Kidney (tissue), 14 donors: ENCODE results near the gene CD79A. TPM values are rescaled to one million over a fixed set of nuclear protein-coding genes. Genes with fewer than 3 reads are reported as not detected.

Experiments
- DNase-seq, 5 donors: peaks; one replicate each; pipeline ENCODE4 v3.0.0-alpha.2; 2013 to 2020
- FAIRE-seq: peaks from 2 replicates; lab custom pipeline; 2012; peaks lifted over from hg19 to GRCh38; lab: Jason Lieb, UNC
- H3K27ac ChIP-seq, 2 donors: one replicate each; pipeline ENCODE4 v1.7.0; 2013; ENCODE audit warnings: low read depth in 2 of 2, low read length in 2 of 2, inconsistent platforms in 1 of 2
- H3K27me3 ChIP-seq: one replicate; pipeline ENCODE4 v1.7.1; 2013; ENCODE audit warnings: low read length, inconsistent platforms; ENCODE audit not compliant: control insufficient read depth, insufficient read depth
- H3K36me3 ChIP-seq, 3 donors: one replicate each; pipeline versions ENCODE4 v1.7.0 to v1.7.1; 2013; ENCODE audit warnings: low read length in 3 of 3, control low read depth in 1 of 3, inconsistent platforms in 1 of 3; ENCODE audit not compliant: insufficient read depth in 3 of 3, control insufficient read depth in 2 of 3
- H3K4me1 ChIP-seq, 3 donors: one replicate each; pipeline versions ENCODE4 v1.7.0 to v1.7.1; 2013; ENCODE audit warnings: low read length in 3 of 3, inconsistent platforms in 1 of 3, low read depth in 1 of 3; ENCODE audit not compliant: control insufficient read depth in 2 of 3, insufficient read depth in 2 of 3
- H3K4me3 ChIP-seq, 3 donors: one replicate each; pipeline versions ENCODE4 v1.7.0 to v1.8.1; 2013; ENCODE audit warnings: low read length in 3 of 3, control low read depth in 1 of 3, inconsistent platforms in 1 of 3
- H3K9ac ChIP-seq, 3 donors: one replicate each; pipeline versions ENCODE4 v1.7.0 to v1.7.1; 2013; ENCODE audit warnings: low read length in 3 of 3, control low read depth in 1 of 3, inconsistent platforms in 1 of 3
- H3K9me3 ChIP-seq, 3 donors: one replicate each; pipeline versions ENCODE4 v1.7.0 to v1.7.1; 2013; ENCODE audit warnings: low read length in 3 of 3, control low read depth in 1 of 3, inconsistent platforms in 1 of 3; ENCODE audit not compliant: control insufficient read depth in 2 of 3, insufficient read depth in 1 of 3
- intact Hi-C: fragments of 100-400 bp; cut with DNase I; formaldehyde crosslinking; loops from one replicate; pipeline ENCODE4 v1.11.1; 2022
- polyA plus RNA-seq: library from polyadenylated mRNA; stranded (reverse); fragments of 350-450 nt; fragmentation: Illumina TruSeq; extraction: RNeasy Lipid Tissue Mini Kit (QIAGEN cat#74804); gene quantifications from one replicate; pipeline ENCODE4 v1.2.3, GENCODE V29; 2014; ENCODE audit warnings: low read depth, low replicate concordance; ENCODE audit not compliant: insufficient read depth
- total RNA-seq: library from RNA; stranded (reverse); fragmentation: NEBNext Ultra II Directional; extraction: Animal tissue kit (Norgen Biotek cat#: 25700); gene quantifications from one replicate; pipeline ENCODE4 v1.2.1, GENCODE V29; 2021
- TF ChIP-seq, protein P1 (sequence below): IDR thresholded peaks from 3 replicates; pipeline ENCODE4 v1.5.1; 2012; ENCODE audit warnings: mild to moderate bottlenecking, moderate library complexity, borderline replicate concordance; ENCODE audit not compliant: insufficient read depth; ENCODE audit errors: extremely low read depth
- donor health status: control.
- donor health status: control.
- donor health status: control.
- donor health status: control.
- donor health status: control.
- donor health status: DM: yes; HTN: yes; CAD: no.
- donor health status: Normal renal cell carcinoma (clear cell type).

Gene CD79A
- total and polyA plus RNA-seq, 2 donors from 2014 or later, result 0.32 to 11.0 TPM

DNA sequence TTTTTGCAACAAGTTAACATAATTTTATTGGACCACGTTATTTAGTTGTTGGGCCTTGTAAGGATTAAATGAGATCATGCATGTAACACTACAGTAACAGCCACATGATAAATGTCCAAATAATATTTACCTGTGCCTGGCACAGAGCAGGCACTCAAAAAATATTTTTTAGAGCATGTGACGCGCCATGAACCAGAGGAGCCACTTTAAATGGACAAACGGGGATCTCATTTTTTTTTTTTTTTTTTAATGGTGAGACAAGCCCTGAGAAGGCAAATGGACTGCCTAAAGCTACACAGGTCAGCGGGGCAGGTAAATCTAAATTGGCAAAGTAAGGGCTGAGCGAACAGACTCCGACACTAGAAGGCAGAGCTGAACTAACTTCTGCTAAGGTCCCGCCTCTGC lies 17.9 kb upstream of the CD79A start:
- peak overlapping the region in 1 of 2 donors; percentile 99 for H3K27ac ChIP-seq

DNA sequence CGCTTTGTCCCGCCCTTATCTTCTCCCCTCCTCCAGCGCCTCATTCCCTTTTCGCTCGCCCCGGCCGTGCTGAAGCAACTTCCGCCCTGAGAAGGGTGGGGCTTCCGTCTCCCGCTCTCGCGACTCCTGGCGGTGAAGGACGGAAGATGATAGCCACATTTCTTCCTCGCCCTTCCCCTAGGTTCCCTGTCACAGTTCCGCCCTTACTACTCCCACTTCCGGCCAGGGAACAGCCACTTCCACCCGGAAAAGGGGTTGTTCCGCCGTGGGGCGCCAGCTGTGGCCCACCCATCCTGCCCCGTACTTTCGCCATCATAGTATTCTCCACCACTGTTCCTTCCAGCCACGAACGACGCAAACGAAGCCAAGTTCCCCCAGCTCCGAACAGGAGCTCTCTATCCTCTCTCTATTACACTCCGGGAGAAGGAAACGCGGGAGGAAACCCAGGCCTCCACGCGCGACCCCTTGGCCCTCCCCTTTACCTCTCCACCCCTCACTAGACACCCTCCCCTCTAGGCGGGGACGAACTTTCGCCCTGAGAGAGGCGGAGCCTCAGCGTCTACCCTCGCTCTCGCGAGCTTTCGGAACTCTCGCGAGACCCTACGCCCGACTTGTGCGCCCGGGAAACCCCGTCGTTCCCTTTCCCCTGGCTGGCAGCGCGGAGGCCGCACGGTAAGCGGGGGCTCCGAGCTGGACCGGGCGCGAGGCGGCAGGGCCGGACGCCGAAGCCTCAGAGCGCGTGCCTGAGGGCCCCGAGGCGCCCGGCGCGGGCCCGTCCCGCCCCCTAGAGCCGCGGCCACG lies 17.3 kb upstream of the CD79A start, which contains the start of gene RPS19:
Gene RPS19, plus strand, starts transcription at position 638 of the 801 bp plus-strand sequence. CDS start 520 bp downstream, outside the sequence.
- Histone ChIP-seq H3K4me3 (peak within 1 kb of the TSS; percentile 87 to 95 (median 94)), H3K36me3 (peaks cover 17 to 28% (median 20%) of the 10 kb centered on the region in 3 donors), H3K9ac (peak within 1 kb of the TSS; percentile 90 to 98 (median 94)), H3K27ac (peak within 1 kb of the TSS; percentile 88 to 99), H3K9me3 (no peaks in the 10 kb centered on the region), H3K27me3 (no peaks in the 10 kb centered on the region), H3K4me1 (peaks cover 2 to 22% (median 11%) of the 10 kb centered on the region in 3 donors)
- TF ChIP-seq, protein P1, sequence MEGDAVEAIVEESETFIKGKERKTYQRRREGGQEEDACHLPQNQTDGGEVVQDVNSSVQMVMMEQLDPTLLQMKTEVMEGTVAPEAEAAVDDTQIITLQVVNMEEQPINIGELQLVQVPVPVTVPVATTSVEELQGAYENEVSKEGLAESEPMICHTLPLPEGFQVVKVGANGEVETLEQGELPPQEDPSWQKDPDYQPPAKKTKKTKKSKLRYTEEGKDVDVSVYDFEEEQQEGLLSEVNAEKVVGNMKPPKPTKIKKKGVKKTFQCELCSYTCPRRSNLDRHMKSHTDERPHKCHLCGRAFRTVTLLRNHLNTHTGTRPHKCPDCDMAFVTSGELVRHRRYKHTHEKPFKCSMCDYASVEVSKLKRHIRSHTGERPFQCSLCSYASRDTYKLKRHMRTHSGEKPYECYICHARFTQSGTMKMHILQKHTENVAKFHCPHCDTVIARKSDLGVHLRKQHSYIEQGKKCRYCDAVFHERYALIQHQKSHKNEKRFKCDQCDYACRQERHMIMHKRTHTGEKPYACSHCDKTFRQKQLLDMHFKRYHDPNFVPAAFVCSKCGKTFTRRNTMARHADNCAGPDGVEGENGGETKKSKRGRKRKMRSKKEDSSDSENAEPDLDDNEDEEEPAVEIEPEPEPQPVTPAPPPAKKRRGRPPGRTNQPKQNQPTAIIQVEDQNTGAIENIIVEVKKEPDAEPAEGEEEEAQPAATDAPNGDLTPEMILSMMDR, result peak; percentile 49
- peak; percentile 96 for FAIRE-seq
- peak; percentile 99 to 100 (median 99) for DNase-seq
- intact Hi-C loops, result no loop called here

More for the DNA sequence above, 17.9 kb upstream of the CD79A start:
- no peak for DNase-seq
- Histone ChIP-seq H3K9ac (peak overlapping the region in 2 of 3 donors; percentile 59 to 89), H3K9me3 (no peaks in the 10 kb centered on the region), H3K36me3 (peaks cover 12 to 22% (median 14%) of the 10 kb centered on the region in 3 donors), H3K27me3 (no peaks in the 10 kb centered on the region), H3K4me1 (peaks cover 2 to 22% (median 11%) of the 10 kb centered on the region in 3 donors), H3K4me3 (peak overlapping the region; percentile 40 to 95 (median 94))
- TF ChIP-seq, protein P1, result no peak
- intact Hi-C loops, result no loop called here
- FAIRE-seq, result no peak

DNA sequence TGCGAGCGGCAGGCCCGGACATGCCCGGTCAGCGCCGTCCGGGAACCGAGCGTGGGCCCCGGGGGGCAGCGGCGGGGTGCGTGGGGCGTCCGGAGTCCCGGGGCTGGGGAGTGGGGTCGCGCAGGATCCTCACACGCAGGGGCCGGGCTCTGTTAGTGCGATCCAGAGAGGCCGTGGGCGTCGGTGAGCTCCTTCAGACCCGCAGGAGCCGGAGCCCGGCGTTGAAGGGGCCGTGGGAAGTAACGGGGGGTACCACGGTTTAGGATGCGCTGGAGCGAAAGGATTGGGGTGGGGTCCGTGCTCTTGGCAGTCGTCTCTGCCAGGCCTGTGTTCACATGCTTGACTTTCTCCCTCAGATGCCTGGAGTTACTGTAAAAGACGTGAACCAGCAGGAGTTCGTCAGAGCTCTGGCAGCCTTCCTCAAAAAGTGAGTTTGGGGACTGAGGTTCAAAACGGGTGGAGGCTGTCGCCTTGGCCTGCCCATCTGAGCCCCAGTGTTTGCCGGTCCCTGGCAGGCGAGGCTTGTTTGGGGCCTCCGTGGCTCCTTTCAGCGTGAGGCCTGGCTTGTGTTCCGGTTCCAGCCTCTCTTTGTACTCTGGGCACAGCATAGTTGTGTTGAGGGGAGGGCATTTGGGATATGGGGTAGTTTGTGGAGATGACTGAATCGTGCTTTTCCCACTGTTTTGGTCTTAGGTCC lies 16.5 kb upstream of the CD79A start:
- peaks cover 2 to 22% (median 11%) of the 10 kb centered on the region in 3 donors for H3K4me1 ChIP-seq
- peak overlapping the region; percentile 87 to 95 (median 93) for H3K4me3 ChIP-seq
- TF ChIP-seq, protein P1, result no peak
- H3K36me3 ChIP-seq, result peaks cover 17 to 34% (median 20%) of the 10 kb centered on the region in 3 donors
- FAIRE-seq (no peak), DNase-seq (peak in 4 of 5 donors; percentile 15 to 88 (median 48))
- no peaks in the 10 kb centered on the region for H3K27me3 ChIP-seq
- intact Hi-C loops, result no loop called here
- H3K9ac ChIP-seq, result peak overlapping the region; percentile 90 to 98 (median 94)
- H3K9me3 ChIP-seq, result no peaks in the 10 kb centered on the region
- peak overlapping the region; percentile 88 to 99 for H3K27ac ChIP-seq
